IMR-90 (cell line): Measurements from ENCODE around the gene ATF1. TPM values are rescaled to one million over a fixed set of nuclear protein-coding genes. Genes with fewer than 3 reads are reported as not detected.

Experiments
- ATAC-seq: fragments of 200-7000 bp; cut with Tn5 transposase; 2 replicates; pipeline ENCODE4 v1.9.1; 2020; ENCODE audit warnings: low read depth, mild to moderate bottlenecking, moderate library complexity
- BruUV-seq: library from RNA; stranded (reverse); fragments of 400-500 nt; replicated peaks from 2 replicates; lab custom pipeline; 2021; lab: Mats Ljungman, UMichigan
- CTCF ChIA-PET: fragments of 300-600 bp; formaldehyde crosslinking; extraction: SDS; loops from one replicate; lab custom pipeline; 2021; ENCODE audit warnings: antibody characterized with exemption; lab: Yijun Ruan, JAX
- POLR2A ChIA-PET: fragments of 300-600 bp; sonication (Branson Sonifier 250); formaldehyde crosslinking; loops from one replicate; lab custom pipeline; 2022; ENCODE audit warnings: antibody characterized with exemption; ENCODE audit not compliant: unreplicated experiment; lab: Charles Lee
- DNase-seq: peaks from one replicate; pipeline ENCODE4 v3.0.0; 2013
- H2AFZ ChIP-seq: replicated peaks from 2 replicates; pipeline ENCODE3; 2013; ENCODE audit warnings: low read length, mild to moderate bottlenecking; ENCODE audit not compliant: poor library complexity
- H2AK5ac ChIP-seq: 2 replicates; pipeline ENCODE4 v1.6.1; 2013; ENCODE audit warnings: low read depth, low read length, inconsistent platforms
- H2AK9ac ChIP-seq: replicated peaks from 2 replicates; pipeline ENCODE3; 2013; ENCODE audit warnings: mild to moderate bottlenecking, low read depth, low read length, moderate library complexity; ENCODE audit not compliant: poor library complexity
- H2BK120ac ChIP-seq: 2 replicates; pipeline ENCODE4 v1.6.1; 2013; ENCODE audit warnings: low read depth, low read length, inconsistent platforms
- H2BK15ac ChIP-seq: 3 replicates; pipeline ENCODE4 v1.6.1; 2013; ENCODE audit warnings: low read depth, low read length, inconsistent platforms
- H2BK20ac ChIP-seq: 2 replicates; pipeline ENCODE4 v1.6.1; 2013; ENCODE audit warnings: low read depth, mild to moderate bottlenecking, inconsistent platforms, low read length, moderate library complexity
- H2BK5ac ChIP-seq: 2 replicates; pipeline ENCODE4 v1.6.1; 2013; ENCODE audit warnings: mild to moderate bottlenecking, low read depth, low read length, inconsistent platforms; ENCODE audit not compliant: poor library complexity, severe bottlenecking
- H3K14ac ChIP-seq: replicated peaks from 2 replicates; pipeline ENCODE4 v1.6.1; 2013; ENCODE audit warnings: low read depth, low read length, inconsistent platforms
- H3K18ac ChIP-seq: 2 replicates; pipeline ENCODE4 v1.6.1; 2013; ENCODE audit warnings: low read depth, low read length, control low read depth
- H3K23ac ChIP-seq: 2 replicates; pipeline ENCODE4 v1.6.1; 2013; ENCODE audit warnings: low read depth, low read length, inconsistent platforms
- H3K27ac ChIP-seq: 2 replicates; pipeline ENCODE4 v1.5.1; 2013; ENCODE audit warnings: mild to moderate bottlenecking, control low read depth, low read length; ENCODE audit not compliant: insufficient read depth
- H3K27me3 ChIP-seq: 2 replicates; pipeline ENCODE4 v1.6.1; 2013; ENCODE audit warnings: low read length; ENCODE audit not compliant: control insufficient read depth, insufficient read depth
- H3K36me3 ChIP-seq: 2 replicates; pipeline ENCODE4 v1.6.1; 2013; ENCODE audit warnings: low read length, mixed read lengths; ENCODE audit not compliant: control insufficient read depth, insufficient read depth
- H3K4ac ChIP-seq: 2 replicates; pipeline ENCODE4 v1.6.1; 2013; ENCODE audit warnings: low read depth, low read length, inconsistent platforms
- H3K4me1 ChIP-seq: 2 replicates; pipeline ENCODE4 v1.6.1; 2013; ENCODE audit warnings: low read length, mixed read lengths; ENCODE audit not compliant: control insufficient read depth, insufficient read depth
- H3K4me2 ChIP-seq: 2 replicates; pipeline ENCODE4 v1.6.1; 2013; ENCODE audit warnings: low read depth, mild to moderate bottlenecking, control low read depth, low read length, moderate library complexity
- H3K4me3 ChIP-seq: 2 replicates; pipeline ENCODE4 v1.5.1; 2013; ENCODE audit warnings: low read depth, mild to moderate bottlenecking, control low read depth, low read length, moderate library complexity; ENCODE audit not compliant: insufficient read depth
- H3K56ac ChIP-seq: 2 replicates; pipeline ENCODE4 v1.6.1; 2013; ENCODE audit warnings: low read length, inconsistent platforms; ENCODE audit not compliant: insufficient read depth; ENCODE audit errors: extremely low read depth
- H3K79me1 ChIP-seq, 2 experiments: 2 replicates each; pipeline ENCODE4 v1.6.1; 2013; ENCODE audit warnings: low read length in 2 of 2, inconsistent platforms in 1 of 2, low read depth in 1 of 2
- H3K9ac ChIP-seq: 2 replicates; pipeline ENCODE4 v1.6.1; 2013; ENCODE audit warnings: low read depth, low read length, control low read depth
- H3K9me1 ChIP-seq: 2 replicates; pipeline ENCODE4 v1.6.1; 2013; ENCODE audit warnings: low read length, inconsistent platforms; ENCODE audit not compliant: insufficient read depth
- H3K9me3 ChIP-seq: 2 replicates; pipeline ENCODE4 v1.6.1; 2013; ENCODE audit warnings: low read length; ENCODE audit not compliant: control insufficient read depth, insufficient read depth
- H4K20me1 ChIP-seq: 2 replicates; pipeline ENCODE4 v1.6.1; 2013; ENCODE audit warnings: low read length, inconsistent platforms; ENCODE audit not compliant: insufficient read depth
- H4K5ac ChIP-seq: 2 replicates; pipeline ENCODE4 v1.6.1; 2013; ENCODE audit warnings: mild to moderate bottlenecking, low read depth, low read length, control low read depth
- H4K8ac ChIP-seq, 2 experiments: 2 replicates each; pipeline ENCODE4 v1.6.1; 2013; ENCODE audit warnings: low read depth in 2 of 2, low read length in 2 of 2, control low read depth in 1 of 2, inconsistent platforms in 1 of 2
- H4K91ac ChIP-seq: 2 replicates; pipeline ENCODE4 v1.6.1; 2013; ENCODE audit warnings: low read depth, low read length, inconsistent platforms; ENCODE audit not compliant: insufficient read depth
- BHLHE40 ChIP-seq: fragments of 150-350 bp; IDR thresholded peaks from 2 replicates; pipeline ENCODE4 v1.6.1; 2016; ENCODE audit warnings: mild to moderate bottlenecking, low read depth, low read length
- CEBPB ChIP-seq: IDR thresholded peaks from 2 replicates; pipeline ENCODE4 v1.6.1; 2012; ENCODE audit warnings: low read depth, low read length, improper control_type of control experiment
- CHD1 ChIP-seq: IDR thresholded peaks from 2 replicates; pipeline ENCODE4 v1.6.1; 2012; ENCODE audit warnings: low read depth, low read length, improper control_type of control experiment
- MAFK ChIP-seq: IDR thresholded peaks from 2 replicates; pipeline ENCODE4 v1.6.1; 2012; ENCODE audit warnings: low read depth, low read length, improper control_type of control experiment
- MAZ ChIP-seq: IDR thresholded peaks from 2 replicates; pipeline ENCODE4 v1.6.1; 2012; ENCODE audit warnings: low read depth, mild to moderate bottlenecking, low read length, improper control_type of control experiment, moderate library complexity, borderline replicate concordance
- POLR2A ChIP-seq: IDR thresholded peaks from 2 replicates; pipeline ENCODE4 v1.6.1; 2012; ENCODE audit warnings: mild to moderate bottlenecking, low read depth, low read length
- RAD21 ChIP-seq: IDR thresholded peaks from 2 replicates; pipeline ENCODE4 v1.6.1; 2012; ENCODE audit warnings: low read length, improper control_type of control experiment
- SMC3 ChIP-seq: fragments of 150-350 bp; IDR thresholded peaks from 2 replicates; pipeline ENCODE4 v1.6.1; 2016; ENCODE audit warnings: low read depth, mild to moderate bottlenecking, antibody characterized with exemption, low read length, moderate library complexity
- dilution Hi-C: fragments of 300-500 bp; cut with HindIII; formaldehyde crosslinking; loops from one replicate; pipeline ENCODE4 v1.14.3; 2018; ENCODE audit warnings: low sequenced_read_pairs; ENCODE audit not compliant: unreplicated experiment
- in situ Hi-C: fragments of 300-500 bp; cut with MboI; formaldehyde crosslinking; loops from 3 replicates; pipeline ENCODE4 v1.14.3; 2019; ENCODE audit warnings: low sequenced_read_pairs, inconsistent platforms, mixed read lengths
- intact Hi-C: fragments of 100-400 bp; cut with micrococcal nuclease; formaldehyde crosslinking; loops from 2 replicates; pipeline ENCODE4 v1.10.0; 2022
- polyA plus RNA-seq, 3 experiments: library from polyadenylated mRNA; depleted of rRNA; stranded (reverse); fragments of >200 nt; gene quantifications; 2 replicates each; pipeline ENCODE4 v1.2.3, GENCODE V29; 2012; ENCODE audit warnings: low replicate concordance in 1 of 3
- total RNA-seq: library from RNA; depleted of rRNA; stranded (reverse); fragments of >200 nt; gene quantifications from 2 replicates; pipeline ENCODE4 v1.2.3, GENCODE V29; 2012
- TF ChIP-seq, protein P1 (sequence below): conservative IDR thresholded peaks from 2 replicates; pipeline ENCODE4 v1.5.1; 2012; ENCODE audit warnings: mild to moderate bottlenecking, low read depth, low read length, improper control_type of control experiment
- TF ChIP-seq, protein P2 (sequence below): fragments of 150-350 bp; IDR thresholded peaks from 2 replicates; pipeline ENCODE4 v1.6.1; 2017; ENCODE audit warnings: mild to moderate bottlenecking, antibody characterized with exemption, low read length, low read depth
- TF ChIP-seq, protein P3 (sequence below): fragments of 150-350 bp; IDR thresholded peaks from 2 replicates; pipeline ENCODE4 v1.6.1; 2016; ENCODE audit warnings: low read depth, mild to moderate bottlenecking, low read length, moderate library complexity, borderline replicate concordance

ATF1 gene
- total and polyA plus RNA-seq, 2 of the 4 experiments (the other 2 are of a cell fraction), result 20.6 to 24.0 TPM

DNA sequence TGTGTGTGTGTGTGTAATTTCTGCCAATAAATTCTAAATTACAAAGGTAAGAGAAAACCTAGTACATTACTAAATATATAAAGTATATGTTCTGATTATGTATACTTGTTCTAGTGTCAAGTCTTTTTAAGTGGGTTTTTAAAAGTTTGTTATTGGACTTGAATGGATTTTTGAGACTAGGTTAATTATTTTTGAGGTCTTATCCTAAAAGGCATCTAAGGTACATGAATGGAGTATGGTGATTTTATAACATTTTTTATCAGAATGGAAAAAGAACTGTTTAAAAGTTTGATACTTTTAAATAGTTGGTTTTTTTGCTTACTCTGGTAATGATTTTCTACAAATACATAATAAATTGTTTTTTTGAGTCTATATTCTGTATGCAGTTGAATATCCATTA lies 56.3 kb downstream of the ATF1 start:
- H2BK15ac ChIP-seq, result no peak overlapping the region
- POLR2A ChIA-PET, result no interaction called here
- H2AK5ac ChIP-seq, result no peak overlapping the region
- no peak overlapping the region for H3K14ac ChIP-seq
- CTCF ChIA-PET, result no interaction called here
- 0 out of 2 replicates have a peak, but pooled peaks cover 3% of the 10 kb centered on the region for H3K9me1 ChIP-seq
- no peak overlapping the region for H4K91ac ChIP-seq
- in situ Hi-C loops (loop anchor here (10.0 kb wide), 2 partner anchors 165 to 525 kb away; partner anchors contain the start of gene CELA1), dilution Hi-C loops (no loop called here), intact Hi-C loops (no loop called here)
- no peak overlapping the region for H4K8ac ChIP-seq
- BruUV-seq, result no TSS peak
- ATAC-seq, result no peak
- no peak overlapping the region for H3K56ac ChIP-seq
- no peak overlapping the region for H4K5ac ChIP-seq
- no peak overlapping the region for H2BK20ac ChIP-seq
- no peak overlapping the region for H3K4me2 ChIP-seq
- no peak for TF ChIP-seq RAD21
- TF ChIP-seq MAFK, result no peak
- no peak for TF ChIP-seq CEBPB
- no peak for TF ChIP-seq MAZ
- TF ChIP-seq, protein P1, sequence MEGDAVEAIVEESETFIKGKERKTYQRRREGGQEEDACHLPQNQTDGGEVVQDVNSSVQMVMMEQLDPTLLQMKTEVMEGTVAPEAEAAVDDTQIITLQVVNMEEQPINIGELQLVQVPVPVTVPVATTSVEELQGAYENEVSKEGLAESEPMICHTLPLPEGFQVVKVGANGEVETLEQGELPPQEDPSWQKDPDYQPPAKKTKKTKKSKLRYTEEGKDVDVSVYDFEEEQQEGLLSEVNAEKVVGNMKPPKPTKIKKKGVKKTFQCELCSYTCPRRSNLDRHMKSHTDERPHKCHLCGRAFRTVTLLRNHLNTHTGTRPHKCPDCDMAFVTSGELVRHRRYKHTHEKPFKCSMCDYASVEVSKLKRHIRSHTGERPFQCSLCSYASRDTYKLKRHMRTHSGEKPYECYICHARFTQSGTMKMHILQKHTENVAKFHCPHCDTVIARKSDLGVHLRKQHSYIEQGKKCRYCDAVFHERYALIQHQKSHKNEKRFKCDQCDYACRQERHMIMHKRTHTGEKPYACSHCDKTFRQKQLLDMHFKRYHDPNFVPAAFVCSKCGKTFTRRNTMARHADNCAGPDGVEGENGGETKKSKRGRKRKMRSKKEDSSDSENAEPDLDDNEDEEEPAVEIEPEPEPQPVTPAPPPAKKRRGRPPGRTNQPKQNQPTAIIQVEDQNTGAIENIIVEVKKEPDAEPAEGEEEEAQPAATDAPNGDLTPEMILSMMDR, result no peak
- TF ChIP-seq POLR2A, result no peak
- TF ChIP-seq, protein P2, sequence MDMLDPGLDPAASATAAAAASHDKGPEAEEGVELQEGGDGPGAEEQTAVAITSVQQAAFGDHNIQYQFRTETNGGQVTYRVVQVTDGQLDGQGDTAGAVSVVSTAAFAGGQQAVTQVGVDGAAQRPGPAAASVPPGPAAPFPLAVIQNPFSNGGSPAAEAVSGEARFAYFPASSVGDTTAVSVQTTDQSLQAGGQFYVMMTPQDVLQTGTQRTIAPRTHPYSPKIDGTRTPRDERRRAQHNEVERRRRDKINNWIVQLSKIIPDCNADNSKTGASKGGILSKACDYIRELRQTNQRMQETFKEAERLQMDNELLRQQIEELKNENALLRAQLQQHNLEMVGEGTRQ, result no peak
- TF ChIP-seq, protein P3, sequence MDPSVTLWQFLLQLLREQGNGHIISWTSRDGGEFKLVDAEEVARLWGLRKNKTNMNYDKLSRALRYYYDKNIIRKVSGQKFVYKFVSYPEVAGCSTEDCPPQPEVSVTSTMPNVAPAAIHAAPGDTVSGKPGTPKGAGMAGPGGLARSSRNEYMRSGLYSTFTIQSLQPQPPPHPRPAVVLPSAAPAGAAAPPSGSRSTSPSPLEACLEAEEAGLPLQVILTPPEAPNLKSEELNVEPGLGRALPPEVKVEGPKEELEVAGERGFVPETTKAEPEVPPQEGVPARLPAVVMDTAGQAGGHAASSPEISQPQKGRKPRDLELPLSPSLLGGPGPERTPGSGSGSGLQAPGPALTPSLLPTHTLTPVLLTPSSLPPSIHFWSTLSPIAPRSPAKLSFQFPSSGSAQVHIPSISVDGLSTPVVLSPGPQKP, result no peak
- no peak for TF ChIP-seq SMC3
- no peak for TF ChIP-seq BHLHE40
- TF ChIP-seq CHD1, result no peak
- no peaks in the 10 kb centered on the region; a peak in 1 of 4 replicates for H3K79me1 ChIP-seq
- no peak overlapping the region for H3K4me3 ChIP-seq
- H2BK120ac ChIP-seq, result no peak overlapping the region
- no peak for DNase-seq
- no peak overlapping the region for H3K23ac ChIP-seq
- no peak overlapping the region for H3K18ac ChIP-seq
- no peak overlapping the region for H2AK9ac ChIP-seq
- no peaks in the 10 kb centered on the region for H3K9me3 ChIP-seq
- no peak overlapping the region for H2AFZ ChIP-seq
- no peak overlapping the region for H3K9ac ChIP-seq
- peaks cover 11% of the 10 kb centered on the region for H3K36me3 ChIP-seq
- no peaks in the 10 kb centered on the region for H3K27me3 ChIP-seq
- no peak overlapping the region for H3K4ac ChIP-seq
- H2BK5ac ChIP-seq, result no peak overlapping the region
- H3K4me1 ChIP-seq, result no peaks in the 10 kb centered on the region
- H3K27ac ChIP-seq, result no peak overlapping the region
- no peaks in the 10 kb centered on the region for H4K20me1 ChIP-seq
